Rectal smooth muscle tissue (tissue), 1 donor: ENCODE results near the gene ADAMTS16.

ENCODE experiments used
- H3K27ac ChIP-seq: one replicate; pipeline ENCODE4 v1.7.0; 2013; ENCODE audit warnings: low read depth, low read length, inconsistent platforms
- H3K27me3 ChIP-seq: one replicate; pipeline ENCODE4 v1.7.0; 2013; ENCODE audit warnings: low read length; ENCODE audit not compliant: control insufficient read depth, insufficient read depth
- H3K36me3 ChIP-seq: one replicate; pipeline ENCODE4 v1.7.0; 2013; ENCODE audit warnings: low read length; ENCODE audit not compliant: control insufficient read depth, insufficient read depth
- H3K4me1 ChIP-seq: one replicate; pipeline ENCODE4 v1.7.0; 2013; ENCODE audit warnings: low read length; ENCODE audit not compliant: control insufficient read depth, insufficient read depth
- H3K4me3 ChIP-seq: one replicate; pipeline ENCODE4 v1.7.0; 2013; ENCODE audit warnings: low read length
- H3K9ac ChIP-seq: one replicate; pipeline ENCODE4 v1.7.0; 2013; ENCODE audit warnings: low read length

Gene ADAMTS16

DNA sequence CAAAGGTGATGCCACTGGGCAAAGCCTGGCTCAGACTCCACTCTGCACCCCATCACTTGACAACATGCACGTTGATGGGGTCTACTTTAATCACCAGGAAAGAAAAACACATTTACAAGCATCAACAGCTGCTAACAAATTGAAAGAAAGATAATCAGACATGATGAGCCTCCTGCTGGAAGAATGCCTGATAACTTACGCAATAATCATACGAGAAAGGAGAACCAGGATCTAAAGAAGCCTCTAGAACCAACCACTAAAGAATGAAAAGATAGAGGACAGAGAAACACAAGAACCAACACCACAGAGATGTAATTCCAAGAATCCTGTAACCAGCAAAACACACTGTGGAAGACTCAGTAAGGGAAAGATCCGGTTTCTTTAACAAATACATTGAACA is 162.1 kb downstream of the ADAMTS16 start:
- H3K9ac ChIP-seq: no peak overlapping the region
- no peak overlapping the region for H3K4me3 ChIP-seq

DNA sequence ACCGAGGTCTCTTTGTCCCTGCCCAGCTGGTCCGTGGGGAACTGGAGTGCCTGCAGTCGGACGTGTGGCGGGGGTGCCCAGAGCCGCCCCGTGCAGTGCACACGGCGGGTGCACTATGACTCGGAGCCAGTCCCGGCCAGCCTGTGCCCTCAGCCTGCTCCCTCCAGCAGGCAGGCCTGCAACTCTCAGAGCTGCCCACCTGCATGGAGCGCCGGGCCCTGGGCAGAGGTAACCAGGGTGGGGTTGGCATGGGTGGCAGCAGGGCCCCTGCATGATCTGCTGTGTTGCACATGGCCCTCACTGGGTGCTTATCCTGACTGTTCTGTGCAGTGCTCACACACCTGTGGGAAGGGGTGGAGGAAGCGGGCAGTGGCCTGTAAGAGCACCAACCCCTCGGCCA is 163.1 kb downstream of the ADAMTS16 start:
- H3K4me3 ChIP-seq: no peak overlapping the region
- H3K27me3 ChIP-seq: no peaks in the 10 kb centered on the region
- H3K9ac ChIP-seq: no peak overlapping the region
- no peak overlapping the region for H3K27ac ChIP-seq
- H3K36me3 ChIP-seq: no peaks in the 10 kb centered on the region
- no peaks in the 10 kb centered on the region for H3K4me1 ChIP-seq

More for the DNA sequence above, 162.1 kb downstream of the ADAMTS16 start:
- Histone ChIP-seq H3K27ac (no peak overlapping the region), H3K27me3 (no peaks in the 10 kb centered on the region), H3K4me1 (no peaks in the 10 kb centered on the region), H3K36me3 (no peaks in the 10 kb centered on the region)

DNA sequence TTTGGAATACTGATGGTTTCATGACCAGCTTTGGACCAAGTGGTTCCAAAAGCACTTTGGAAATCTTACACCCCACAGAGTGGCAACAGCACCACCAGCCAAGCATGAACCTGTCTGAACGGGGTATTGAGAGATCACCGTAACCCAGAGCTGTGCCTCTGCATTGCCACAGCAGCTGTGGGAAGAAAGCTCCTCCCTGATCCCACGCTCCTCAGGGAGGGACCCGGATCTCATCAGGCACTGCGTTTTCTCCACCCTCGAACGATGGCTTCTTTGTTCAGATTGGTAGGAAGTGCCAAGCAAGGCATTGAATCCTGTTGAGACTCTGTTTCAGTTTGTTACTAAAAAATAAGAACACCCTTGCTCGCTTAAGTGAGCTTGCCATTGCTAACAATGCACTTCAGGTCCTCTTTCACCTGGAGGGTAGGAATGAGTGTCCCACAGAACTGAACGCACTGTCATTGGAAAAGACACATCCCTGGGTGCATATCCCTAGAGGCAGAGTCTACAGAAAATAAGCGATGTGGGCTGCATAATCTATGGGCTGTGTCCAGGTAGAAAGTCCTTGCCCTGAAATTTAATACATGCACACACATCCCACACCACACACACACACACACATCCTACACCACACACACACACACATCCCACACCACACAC is 164.4 kb downstream of the ADAMTS16 start:
- Histone ChIP-seq H3K9ac (no peak overlapping the region), H3K36me3 (no peaks in the 10 kb centered on the region), H3K4me3 (no peak overlapping the region), H3K27me3 (no peaks in the 10 kb centered on the region), H3K4me1 (no peaks in the 10 kb centered on the region), H3K27ac (no peak overlapping the region)

DNA sequence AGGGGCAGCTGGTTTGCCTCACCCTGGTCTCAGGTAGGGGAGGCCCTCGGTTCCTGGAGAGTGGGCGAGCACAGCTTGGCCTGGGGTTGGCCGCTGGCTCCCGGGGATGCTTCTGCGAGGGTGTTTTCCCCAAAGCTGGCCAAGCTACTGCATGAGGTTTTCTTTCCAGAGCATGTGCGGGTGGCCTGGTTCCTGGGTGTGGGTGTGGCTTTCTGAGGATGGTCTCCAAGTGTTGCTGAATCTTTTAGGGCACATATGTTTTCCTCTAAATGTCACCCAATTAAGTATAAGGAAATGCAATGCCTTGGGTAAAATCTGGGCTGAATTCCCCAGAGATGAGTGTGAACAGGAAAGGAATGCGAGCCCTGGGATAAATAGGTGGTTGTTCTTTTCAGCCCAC is 166.6 kb downstream of the ADAMTS16 start:
- no peak overlapping the region for H3K27ac ChIP-seq

DNA sequence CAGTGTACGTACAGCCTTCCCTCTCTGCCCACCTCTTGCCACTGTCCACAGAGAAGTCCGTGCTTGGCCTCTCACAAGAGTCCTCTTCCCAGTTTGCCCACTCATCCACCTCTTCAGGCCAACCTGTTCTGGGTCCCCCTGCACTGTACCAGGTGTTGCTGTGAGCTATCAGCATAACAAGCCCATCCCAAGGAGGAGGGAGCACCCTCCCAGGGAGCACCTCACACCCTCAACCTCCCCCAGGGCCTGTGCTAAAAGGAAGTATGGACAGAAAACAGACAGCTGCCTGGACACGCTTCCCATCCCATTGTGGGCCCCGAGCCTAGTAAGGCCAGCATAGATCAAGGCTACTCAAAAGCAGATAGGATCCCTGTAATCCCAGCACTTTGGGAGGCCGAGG is 168.2 kb downstream of the ADAMTS16 start:
- Histone ChIP-seq H3K4me3 (no peak overlapping the region), H3K36me3 (no peaks in the 10 kb centered on the region), H3K9ac (no peak overlapping the region), H3K27me3 (no peaks in the 10 kb centered on the region), H3K4me1 (no peaks in the 10 kb centered on the region), H3K27ac (no peak overlapping the region)

More for the DNA sequence above, 166.6 kb downstream of the ADAMTS16 start:
- no peak overlapping the region for H3K9ac ChIP-seq
- H3K4me1 ChIP-seq: no peaks in the 10 kb centered on the region
- H3K27me3 ChIP-seq: no peaks in the 10 kb centered on the region
- H3K4me3 ChIP-seq: no peak overlapping the region
- H3K36me3 ChIP-seq: no peaks in the 10 kb centered on the region

DNA sequence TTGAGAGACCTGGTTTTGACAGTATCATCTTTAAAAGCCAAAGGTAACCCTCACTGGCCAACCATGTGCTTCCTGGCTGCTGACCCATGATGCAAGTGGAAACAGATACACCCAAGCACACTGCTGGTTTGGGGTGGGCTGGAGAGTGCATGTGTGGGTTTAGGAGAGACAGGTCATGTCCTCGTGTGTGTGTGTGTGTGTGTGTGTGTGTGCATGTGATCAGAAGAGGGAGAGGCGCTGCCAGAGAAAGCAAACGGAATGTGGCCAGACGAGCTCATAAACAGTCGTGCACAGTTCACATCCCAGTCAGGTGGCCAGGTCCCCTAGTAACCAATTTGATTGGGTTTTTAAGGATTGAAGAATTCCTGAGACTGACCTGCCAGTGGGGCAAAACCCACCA is 169.5 kb downstream of the ADAMTS16 start:
- Histone ChIP-seq H3K4me3 (no peak overlapping the region), H3K9ac (no peak overlapping the region), H3K36me3 (no peaks in the 10 kb centered on the region), H3K4me1 (no peaks in the 10 kb centered on the region), H3K27ac (no peak overlapping the region), H3K27me3 (no peaks in the 10 kb centered on the region)

DNA sequence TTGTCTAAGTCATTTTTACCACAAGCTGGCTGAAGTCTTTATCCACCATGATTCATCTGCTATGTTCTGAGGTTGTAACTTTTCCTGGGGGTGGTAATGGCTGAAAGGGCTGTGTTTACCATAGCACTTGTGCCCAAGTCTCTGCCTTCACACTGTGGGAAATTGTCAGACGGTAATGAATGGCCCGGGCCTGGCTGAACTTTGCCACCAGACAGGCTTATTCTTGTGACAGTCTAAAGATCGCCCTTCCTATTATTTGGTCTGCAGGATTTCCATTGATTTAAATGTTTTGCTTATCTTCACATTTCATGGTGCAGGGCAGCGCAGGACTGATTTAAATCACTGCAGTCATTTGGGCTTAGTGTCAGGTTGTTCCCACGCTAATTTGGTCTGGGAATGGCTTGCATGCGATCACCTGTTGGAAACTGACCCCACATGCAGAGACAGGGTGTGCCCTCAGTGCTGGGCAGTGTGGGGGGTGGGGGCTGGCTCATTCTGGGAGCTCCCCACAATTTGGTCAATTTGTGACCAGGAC is 173.0 kb downstream of the ADAMTS16 start:
- Histone ChIP-seq H3K4me3 (no peak overlapping the region), H3K4me1 (no peaks in the 10 kb centered on the region), H3K27me3 (no peaks in the 10 kb centered on the region), H3K9ac (no peak overlapping the region), H3K36me3 (no peaks in the 10 kb centered on the region), H3K27ac (no peak overlapping the region)

DNA sequence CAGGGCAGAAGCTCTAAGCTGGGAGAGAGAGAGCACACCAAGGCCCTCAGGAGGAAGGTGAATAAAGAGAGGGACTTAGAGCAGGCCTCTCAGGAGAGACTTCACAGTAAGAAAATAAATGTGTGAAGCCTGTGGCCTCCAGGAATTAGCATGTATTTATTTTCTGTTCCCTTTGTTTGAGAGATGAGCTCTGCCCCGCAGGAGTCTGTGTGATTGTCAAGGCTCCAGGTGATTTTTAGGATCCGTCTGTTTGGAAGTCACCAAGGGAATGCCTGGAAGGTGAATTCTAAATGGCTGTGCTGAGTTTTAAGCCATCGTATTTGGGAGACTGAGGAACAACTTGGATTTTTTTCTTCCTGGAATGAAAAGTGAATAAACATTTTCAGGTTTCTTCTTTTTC is 174.0 kb downstream of the ADAMTS16 start:
- Histone ChIP-seq H3K4me1 (no peaks in the 10 kb centered on the region), H3K4me3 (no peak overlapping the region), H3K27me3 (no peaks in the 10 kb centered on the region), H3K36me3 (no peaks in the 10 kb centered on the region), H3K9ac (no peak overlapping the region), H3K27ac (no peak overlapping the region)

DNA sequence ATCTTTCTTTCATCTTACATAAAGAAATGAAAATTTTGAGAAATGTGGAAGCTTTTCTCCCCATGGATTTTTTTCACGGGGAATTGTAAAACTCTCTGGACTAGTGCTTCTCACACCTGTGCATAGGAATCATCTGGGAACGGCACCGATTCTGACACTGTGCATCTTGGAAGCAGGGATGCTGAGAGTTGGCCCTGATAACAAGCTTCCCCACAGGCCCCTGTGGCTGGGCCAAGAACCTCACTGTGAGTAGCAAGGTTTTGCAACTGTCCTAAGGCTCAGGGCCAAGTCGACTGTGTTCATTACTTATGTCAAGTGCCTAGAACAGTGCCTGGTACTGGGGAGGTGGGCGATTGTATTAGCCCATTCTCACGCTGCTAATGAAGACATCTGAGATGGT is 174.5 kb downstream of the ADAMTS16 start:
- no peak overlapping the region for H3K9ac ChIP-seq
- no peaks in the 10 kb centered on the region for H3K36me3 ChIP-seq
- H3K4me3 ChIP-seq: no peak overlapping the region
- H3K27me3 ChIP-seq: no peaks in the 10 kb centered on the region
- H3K4me1 ChIP-seq: no peaks in the 10 kb centered on the region
- no peak overlapping the region for H3K27ac ChIP-seq

DNA sequence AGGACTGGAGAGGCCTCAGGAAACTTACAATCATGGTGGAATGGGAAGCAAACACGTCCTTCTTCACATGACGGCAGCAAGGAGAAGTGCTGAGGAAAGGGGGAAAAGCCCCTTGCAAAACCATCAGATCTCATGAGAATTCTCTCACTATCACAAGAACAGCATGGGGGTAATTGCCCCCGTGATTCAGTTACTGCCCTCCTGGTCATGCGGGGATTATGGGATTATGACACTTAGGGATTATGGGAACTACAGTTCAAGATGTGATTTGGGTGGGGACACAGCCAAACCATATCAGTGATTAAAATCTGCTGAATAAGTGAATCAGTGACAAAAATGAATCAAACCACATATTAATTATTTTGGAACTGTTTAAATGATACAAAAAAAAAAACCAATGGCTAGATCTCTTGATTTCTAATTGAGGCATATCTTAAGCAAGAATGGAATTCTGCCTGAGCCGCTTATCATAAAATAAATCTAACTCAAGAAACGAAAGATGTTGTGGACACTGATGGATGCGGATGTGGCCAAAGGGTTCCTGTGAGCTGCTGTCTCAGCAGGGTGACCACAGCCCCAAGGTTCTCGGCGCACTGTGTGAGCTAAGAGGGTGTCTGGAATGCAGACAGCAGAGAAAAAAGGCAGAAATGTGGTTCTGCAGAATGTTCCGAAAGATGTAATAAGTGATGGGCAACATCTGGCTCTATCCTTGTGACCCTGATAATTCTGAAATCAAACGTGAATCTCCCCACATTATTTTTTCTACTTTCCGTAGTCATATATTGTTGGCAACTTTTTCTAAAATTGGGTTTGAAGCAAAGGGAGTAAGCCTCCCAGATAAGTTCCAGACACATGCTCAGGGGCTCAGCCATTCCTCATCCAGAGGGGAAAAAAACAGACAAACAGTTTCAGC is 175.2 kb downstream of the ADAMTS16 start:
- H3K36me3 ChIP-seq: no peaks in the 10 kb centered on the region
- no peak overlapping the region for H3K27ac ChIP-seq
- no peak overlapping the region for H3K9ac ChIP-seq
- H3K4me1 ChIP-seq: no peaks in the 10 kb centered on the region
- H3K4me3 ChIP-seq: no peak overlapping the region
- no peaks in the 10 kb centered on the region for H3K27me3 ChIP-seq

DNA sequence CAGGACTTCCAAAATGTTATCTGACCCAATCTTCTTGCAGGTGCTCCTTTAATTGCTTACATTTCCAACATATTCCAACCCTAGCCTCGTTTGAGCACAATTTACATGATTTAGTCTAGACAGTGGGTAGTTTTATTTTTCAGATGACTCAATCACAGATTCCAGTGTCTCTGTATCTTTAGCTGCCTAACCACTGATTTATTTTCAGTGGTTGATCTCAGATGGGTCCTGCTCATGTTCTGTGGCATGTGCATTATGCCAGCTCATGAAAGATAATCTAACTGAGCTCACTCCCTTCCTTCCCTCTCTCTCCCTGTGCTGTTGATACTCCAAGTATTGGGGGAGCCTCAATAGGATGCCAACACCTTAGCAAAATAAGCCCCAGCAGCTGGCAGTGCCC is 176.2 kb downstream of the ADAMTS16 start:
- no peaks in the 10 kb centered on the region for H3K27me3 ChIP-seq
- no peak overlapping the region for H3K27ac ChIP-seq
- H3K9ac ChIP-seq: no peak overlapping the region
- H3K4me3 ChIP-seq: no peak overlapping the region
- no peaks in the 10 kb centered on the region for H3K36me3 ChIP-seq
- H3K4me1 ChIP-seq: no peaks in the 10 kb centered on the region

DNA sequence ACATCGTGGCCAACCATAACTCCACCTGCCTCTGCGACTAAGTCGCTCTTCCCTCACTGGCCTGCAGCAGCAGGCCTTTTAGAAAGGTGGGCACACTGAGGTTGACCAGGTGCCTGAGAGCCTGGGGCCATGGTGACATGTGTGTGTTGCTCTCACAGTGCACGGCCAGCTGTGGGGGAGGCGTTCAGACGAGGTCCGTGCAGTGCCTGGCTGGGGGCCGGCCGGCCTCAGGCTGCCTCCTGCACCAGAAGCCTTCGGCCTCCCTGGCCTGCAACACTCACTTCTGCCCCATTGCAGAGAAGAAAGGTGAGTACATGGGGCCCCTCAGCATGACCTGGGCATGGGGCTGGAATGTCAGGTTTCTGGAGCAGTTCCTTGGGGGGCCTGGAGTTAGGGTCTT is 177.8 kb downstream of the ADAMTS16 start:
- Histone ChIP-seq H3K27ac (no peak overlapping the region), H3K4me1 (no peaks in the 10 kb centered on the region), H3K4me3 (no peak overlapping the region), H3K9ac (no peak overlapping the region), H3K36me3 (no peaks in the 10 kb centered on the region), H3K27me3 (no peaks in the 10 kb centered on the region)
